GM03348 (cell line): ENCODE measurements around the gene WBP2NL.
A peak's percentile ranks its signal among the peaks of the same experiment; 100 is the strongest.

ENCODE experiments used
- DNase-seq: peaks from one replicate; pipeline ENCODE4 v3.0.0; 2012; ENCODE audit warnings: low spot score

Gene WBP2NL

GRCh38 chr22:41978732-41979131, 19.9 kb upstream of the WBP2NL start:
- no peak for DNase-seq

DNA sequence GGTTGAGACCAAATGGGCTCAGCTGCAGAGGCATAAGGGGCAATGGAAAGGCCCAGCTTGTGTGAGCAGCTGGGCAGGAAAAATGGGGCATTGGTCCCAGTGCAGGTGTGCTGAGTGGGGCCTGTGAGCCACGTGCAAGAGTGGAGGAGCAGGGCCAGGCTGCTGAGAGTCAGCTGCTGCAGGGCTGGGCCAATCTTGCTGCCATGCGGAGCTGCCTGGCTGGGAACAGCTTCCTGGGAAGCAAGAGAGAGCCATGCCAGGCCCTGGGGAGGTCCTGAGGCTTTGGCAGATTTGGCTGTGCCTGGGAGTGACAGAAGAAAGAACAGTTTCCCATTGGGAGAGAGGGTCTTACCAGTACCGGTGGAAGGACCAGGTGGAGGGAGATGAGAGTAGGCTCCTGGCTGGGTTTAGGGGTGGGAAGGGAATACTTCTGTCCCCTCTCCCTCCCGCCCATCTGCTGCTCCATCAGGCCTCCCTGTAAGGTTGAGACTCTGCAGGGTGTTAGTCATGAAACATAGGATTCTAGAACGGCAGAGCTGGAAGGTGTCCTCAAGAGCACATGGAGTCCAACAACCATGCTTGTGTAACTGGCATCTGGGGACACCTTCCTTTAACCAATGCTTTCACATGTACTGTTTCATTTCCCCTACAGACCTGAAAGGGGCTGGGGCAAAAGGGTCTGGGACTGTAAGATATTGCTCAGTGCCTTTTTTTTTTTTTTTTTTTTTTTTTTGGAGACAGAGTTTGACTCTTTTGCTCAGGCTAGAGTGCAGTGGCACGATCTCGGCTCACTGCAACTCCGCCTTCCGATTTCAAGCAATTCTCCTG, 19.0 kb upstream of the WBP2NL start:
- no peak for DNase-seq

GRCh38 chr22:41982865-41983264, 15.7 kb upstream of the WBP2NL start:
- DNase-seq = no peak

- DNase-seq = peak; percentile 57
Observed at GRCh38 chr22:41983513-41984405, 14.8 kb upstream of the WBP2NL start.

GRCh38 chr22:41987276-41987675, 11.3 kb upstream of the WBP2NL start:
- no peak for DNase-seq

- DNase-seq = no peak
Observed at GRCh38 chr22:41989246-41989645, 9.3 kb upstream of the WBP2NL start.

DNA sequence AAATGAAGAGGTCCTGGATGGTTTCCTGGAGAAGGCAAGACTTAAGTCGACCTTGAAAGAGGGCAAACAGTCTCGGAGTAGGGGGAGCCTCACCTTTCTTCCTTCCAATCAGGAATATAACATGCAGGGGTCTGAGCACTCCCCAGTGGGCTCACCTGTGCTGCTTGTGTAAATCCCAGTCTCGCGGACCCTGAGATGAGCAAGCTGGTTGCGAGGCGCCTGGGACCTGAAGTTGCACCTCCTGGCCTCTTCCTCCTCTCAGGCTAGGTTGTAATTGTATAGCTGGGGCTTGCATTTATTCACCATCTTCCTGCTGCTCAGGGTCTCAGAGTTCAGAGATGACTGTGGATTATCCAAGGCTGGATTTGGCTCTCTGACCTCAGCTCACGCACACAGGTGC, 7.5 kb upstream of the WBP2NL start:
- no peak for DNase-seq

DNA sequence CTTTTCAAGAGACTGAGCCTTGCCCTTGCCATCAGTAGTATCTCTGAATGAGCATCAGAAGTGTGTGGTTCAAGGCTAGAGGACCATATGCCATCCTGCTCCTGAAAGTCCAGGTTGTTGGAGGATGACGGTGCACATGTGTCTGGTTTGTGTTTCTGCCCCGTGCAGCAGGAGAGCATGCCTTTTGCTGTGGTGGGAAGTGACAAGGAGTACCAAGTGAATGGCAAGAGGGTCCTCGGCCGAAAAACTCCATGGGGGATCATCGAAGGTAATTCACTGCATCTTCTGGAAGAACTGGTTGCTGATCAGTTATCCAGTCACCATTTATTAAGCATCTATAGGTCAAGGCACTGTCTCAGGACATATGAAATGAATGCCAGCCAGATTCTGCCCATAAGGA, 6.1 kb upstream of the WBP2NL start:
- no peak for DNase-seq

DNA sequence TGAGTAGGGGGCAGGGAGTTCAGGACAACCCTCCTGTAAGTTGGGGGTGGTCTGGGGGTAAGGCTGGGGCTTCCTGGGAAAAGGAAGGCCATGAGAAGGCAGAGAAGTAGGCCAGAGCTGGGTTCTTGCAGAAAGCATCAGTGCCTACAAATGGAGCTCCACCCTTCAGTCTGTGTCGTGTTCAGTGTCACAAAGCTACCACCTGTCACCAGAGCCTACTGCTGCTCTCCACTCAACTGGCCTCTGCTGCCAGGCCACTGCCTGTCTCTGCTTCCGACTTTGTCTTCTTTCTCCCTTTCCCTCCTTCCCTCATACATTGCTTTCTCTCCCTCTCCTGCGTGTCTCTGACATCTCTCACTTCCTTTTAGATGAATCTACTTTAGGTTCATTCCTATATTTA, 3.4 kb upstream of the WBP2NL start:
- no peak for DNase-seq

GRCh38 chr22:41996826-41997225, 1.8 kb upstream of the WBP2NL start:
- DNase-seq = no peak

- no peak for DNase-seq
Observed at GRCh38 chr22:42000466-42000865, 1.9 kb downstream of the WBP2NL start.

GRCh38 chr22:42001121-42001520, 2.5 kb downstream of the WBP2NL start:
- DNase-seq = no peak

- DNase-seq = no peak
Observed at GRCh38 chr22:42001706-42002105, 3.1 kb downstream of the WBP2NL start.

DNA sequence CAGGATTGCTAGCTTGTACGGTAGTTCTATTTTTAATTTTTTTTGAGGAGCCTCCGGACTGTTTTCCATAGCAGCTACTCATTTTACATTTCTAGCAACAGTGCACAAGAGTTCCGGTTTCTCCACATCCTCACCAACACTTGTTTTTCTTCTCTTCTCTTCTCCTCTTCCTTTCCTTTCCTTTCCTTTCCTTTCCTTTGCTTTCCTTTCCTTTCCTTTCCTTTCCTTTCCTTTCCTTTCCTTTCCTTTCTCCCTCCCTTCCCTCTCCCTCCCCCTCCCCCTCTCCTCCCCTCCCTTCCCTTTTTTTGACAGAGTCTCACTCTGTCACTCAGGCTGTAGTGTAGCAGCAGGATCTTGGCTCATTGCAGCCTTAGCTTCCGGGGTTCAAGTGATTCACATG, 9.3 kb downstream of the WBP2NL start:
- no peak for DNase-seq

DNA sequence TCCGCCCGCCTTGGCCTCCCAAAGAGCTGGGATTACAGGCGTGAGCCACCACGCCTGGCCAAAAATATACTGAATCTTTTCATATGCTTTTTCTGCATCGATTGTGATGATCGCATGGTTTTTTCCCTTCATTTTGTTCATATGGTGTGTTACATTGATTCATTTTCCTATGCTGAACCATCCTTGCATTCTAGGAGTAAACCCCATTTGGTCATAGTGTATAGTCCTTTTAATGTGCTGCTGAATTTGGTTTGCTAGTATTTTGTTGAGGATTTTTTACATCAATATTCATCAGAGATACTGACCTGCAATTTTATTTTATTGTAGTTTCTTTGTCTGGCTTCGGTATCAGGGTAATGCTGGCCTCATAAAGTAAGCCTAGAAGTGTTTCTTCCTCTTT, 12.2 kb downstream of the WBP2NL start:
- DNase-seq = no peak

DNA sequence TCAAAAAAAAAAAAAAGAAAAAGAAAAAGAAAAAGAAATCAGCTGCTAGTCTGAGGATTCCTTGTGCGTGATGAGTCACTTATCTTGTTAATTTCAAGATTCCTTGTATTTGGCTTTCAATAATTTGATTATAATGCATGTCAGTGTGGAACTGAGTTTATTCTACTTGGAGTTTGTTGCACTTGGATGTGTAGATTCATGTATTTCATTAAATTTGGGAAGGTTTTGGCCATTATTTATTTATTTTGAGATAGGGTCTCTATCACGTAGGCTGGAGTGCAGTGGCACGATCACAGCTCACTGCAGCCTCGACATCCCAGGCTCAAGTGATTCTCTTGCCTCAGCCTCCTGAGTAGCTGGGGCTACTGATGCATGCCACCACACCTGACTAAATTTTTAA, 14.8 kb downstream of the WBP2NL start:
- no peak for DNase-seq

GRCh38 chr22:42016111-42016510, 17.5 kb downstream of the WBP2NL start:
- DNase-seq = no peak

GRCh38 chr22:42018224-42018623, 19.6 kb downstream of the WBP2NL start:
- DNase-seq = no peak

- no peak for DNase-seq
Observed at GRCh38 chr22:42021571-42021970, 23.0 kb downstream of the WBP2NL start.

DNA sequence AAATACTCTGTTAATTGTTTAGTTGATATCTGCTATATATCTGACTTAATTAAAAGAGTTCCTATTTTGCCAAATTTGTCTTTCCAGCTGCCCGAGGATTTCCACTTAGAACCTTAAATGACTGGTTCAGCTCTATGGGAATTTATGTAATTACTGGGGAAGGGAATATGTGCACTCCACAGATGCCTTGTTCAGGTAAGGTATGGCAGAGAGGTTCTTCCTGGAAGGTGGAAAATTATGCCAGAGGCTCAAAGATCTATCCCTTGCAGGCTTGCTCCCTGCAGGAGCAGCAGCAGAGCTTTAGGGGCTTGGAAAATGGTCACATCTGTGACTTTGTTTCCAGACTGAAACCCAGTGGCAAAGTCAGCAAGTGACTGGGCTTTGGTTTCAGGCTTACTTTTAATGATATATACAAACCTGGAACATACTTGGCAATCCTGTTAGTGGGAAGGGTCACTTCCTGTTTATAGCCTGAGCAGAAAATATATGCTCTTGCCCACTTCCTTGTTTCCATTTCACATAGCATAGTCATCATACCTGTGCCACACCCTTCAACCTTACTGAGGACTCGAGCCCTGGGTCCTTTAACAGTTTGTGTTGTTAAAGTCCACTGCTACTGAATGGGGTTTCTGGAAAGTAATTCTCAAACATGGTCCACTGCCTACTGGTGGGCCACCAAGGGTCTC, 23.7 kb downstream of the WBP2NL start:
- no peak for DNase-seq

GRCh38 chr22:42025421-42025820, 26.8 kb downstream of the WBP2NL start:
- no peak for DNase-seq

- DNase-seq = no peak
Observed at GRCh38 chr22:42026705-42027104, 28.1 kb downstream of the WBP2NL start.
